ENCODE results near the gene ACTR3C.
"Not testable (repeated sequence)": the region's sequence is repeated elsewhere in the genome, so short reads cannot be mapped to it uniquely, and the experiment has no call there.

The ACTR3C gene

GRCh38 chr7:150219941-150220658 is 103.2 kb downstream of the ACTR3C start:
- not testable (repeated sequence) for DNase-seq (ENCODE audit: low read depth in 2 of 3, low spot score in 2 of 3)

GRCh38 chr7:150206848-150207247 is 116.5 kb downstream of the ACTR3C start:
- DNase-seq (ENCODE audit: low read depth in 2 of 3, low spot score in 2 of 3): not testable (repeated sequence)

GRCh38 chr7:150205866-150206265 is 117.5 kb downstream of the ACTR3C start:
- not testable (repeated sequence) for DNase-seq (ENCODE audit: low read depth in 2 of 3, low spot score in 2 of 3)

GRCh38 chr7:150204577-150204976 is 118.8 kb downstream of the ACTR3C start:
- DNase-seq (ENCODE audit: low read depth in 2 of 3, low spot score in 2 of 3): not testable (repeated sequence)

- not testable (repeated sequence) for DNase-seq (ENCODE audit: low read depth in 2 of 3, low spot score in 2 of 3)
Observed at GRCh38 chr7:150202894-150203293, 120.5 kb downstream of the ACTR3C start.
